Activated naive CD4-positive, alpha-beta T cell treated with anti-CD3 and anti-CD28 coated beads, Interleukin-2, amount 50 U/mL, for 72 hours (primary cell): ENCODE results near the gene ITGB4. TPM values are rescaled to one million over a fixed set of nuclear protein-coding genes. Genes with fewer than 3 reads are reported as not detected.
"Not testable (repeated sequence)": the region's sequence is repeated elsewhere in the genome, so short reads cannot be mapped to it uniquely, and the experiment has no call there.

ENCODE experiments used
- ATAC-seq, 2 donors: fragments of 150-1000 bp; cut with Tn5 transposase; 2 replicates each; pipeline ENCODE4 v1.10.0; 2021; ENCODE audit warnings: mild to moderate bottlenecking in 2 of 2, moderate library complexity in 2 of 2
- DNase-seq, 2 donors: peaks; one replicate each; pipeline ENCODE4 v3.0.0; 2021 to 2022; ENCODE audit warnings: low spot score in 2 of 2
- H3K27ac Mint-ChIP-seq, 2 donors: one replicate each; pipeline ENCODE4 v1.8.0; 2022; ENCODE audit warnings: mild to moderate bottlenecking in 2 of 2, mixed read lengths in 2 of 2
- H3K36me3 Mint-ChIP-seq, 2 donors: one replicate each; pipeline ENCODE4 v1.8.0; 2022; ENCODE audit warnings: mixed read lengths in 2 of 2
- H3K9me3 Mint-ChIP-seq, 2 donors: one replicate each; pipeline ENCODE4 v1.8.0; 2022; ENCODE audit warnings: mixed read lengths in 2 of 2
- total RNA-seq, 2 donors: library from RNA; stranded (reverse); gene quantifications; one replicate each; pipeline ENCODE4 v1.2.3, GENCODE V29; 2022

ITGB4 gene
- total RNA-seq, 2 donors from 2014 or later: 0.76 to 1.1 TPM

DNA sequence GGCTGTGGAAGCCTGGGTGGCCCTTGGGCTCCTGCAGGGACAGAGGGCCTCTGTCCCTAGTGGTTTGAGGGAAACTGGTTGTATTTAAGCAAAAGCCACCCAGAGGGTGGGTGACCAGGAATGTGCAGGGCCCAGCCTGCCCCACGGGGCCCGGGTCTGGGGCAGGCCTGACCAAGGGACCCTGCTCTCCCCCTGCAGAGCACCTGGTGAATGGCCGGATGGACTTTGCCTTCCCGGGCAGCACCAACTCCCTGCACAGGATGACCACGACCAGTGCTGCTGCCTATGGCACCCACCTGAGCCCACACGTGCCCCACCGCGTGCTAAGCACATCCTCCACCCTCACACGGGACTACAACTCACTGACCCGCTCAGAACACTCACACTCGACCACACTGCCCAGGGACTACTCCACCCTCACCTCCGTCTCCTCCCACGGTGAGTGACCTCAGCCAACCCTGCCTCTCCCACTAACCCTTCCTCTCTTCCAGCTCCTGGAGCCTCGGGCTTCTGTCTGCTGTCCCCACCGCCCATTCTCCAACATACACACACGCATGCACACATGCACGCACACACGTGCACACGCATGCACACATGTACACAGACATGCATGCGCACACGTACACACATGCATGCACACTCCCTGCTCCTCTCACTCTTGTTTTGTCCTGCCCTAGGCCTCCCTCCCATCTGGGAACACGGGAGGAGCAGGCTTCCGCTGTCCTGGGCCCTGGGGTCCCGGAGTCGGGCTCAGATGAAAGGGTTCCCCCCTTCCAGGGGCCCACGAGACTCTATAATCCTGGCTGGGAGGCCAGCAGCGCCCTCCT is 33.3 kb downstream of the ITGB4 start:
- Mint-ChIP-seq H3K36me3 (no peaks in the 10 kb centered on the region), H3K27ac (peak overlapping the region in 1 of 2 donors; percentile 75), H3K9me3 (no peaks in the 10 kb centered on the region)
- no peak for ATAC-seq
- DNase-seq: no peak

DNA sequence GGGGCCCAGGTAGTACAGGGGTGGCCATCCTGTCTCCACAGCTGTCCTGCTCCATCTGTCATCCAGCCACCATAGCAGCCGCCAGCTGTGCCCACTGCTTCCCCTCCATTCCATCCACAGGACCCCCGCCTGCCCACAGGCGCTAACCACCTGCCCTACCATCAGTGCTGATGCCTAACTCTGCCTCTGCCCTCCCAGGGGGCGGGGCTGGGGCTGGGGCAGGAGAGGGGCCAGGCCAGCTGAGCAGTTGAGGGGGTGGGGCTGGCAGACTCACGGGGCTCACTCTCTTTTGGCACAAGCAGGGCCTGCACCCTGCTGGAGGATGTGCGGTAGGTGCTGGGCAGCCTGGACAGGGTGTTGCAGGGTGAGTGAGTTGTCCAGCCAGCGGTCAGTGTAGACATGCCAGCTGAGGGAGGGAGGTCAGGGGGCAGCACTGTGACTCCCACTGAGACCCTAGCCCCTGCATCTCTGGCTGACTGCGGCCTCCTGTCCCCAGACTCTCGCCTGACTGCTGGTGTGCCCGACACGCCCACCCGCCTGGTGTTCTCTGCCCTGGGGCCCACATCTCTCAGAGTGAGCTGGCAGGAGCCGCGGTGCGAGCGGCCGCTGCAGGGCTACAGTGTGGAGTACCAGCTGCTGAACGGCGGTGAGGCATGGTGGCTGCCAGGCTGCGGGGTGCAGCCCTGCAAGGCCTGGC is 34.1 kb downstream of the ITGB4 start:
- H3K36me3 Mint-ChIP-seq: no peaks in the 10 kb centered on the region
- peak overlapping the region in 1 of 2 donors; percentile 75 for H3K27ac Mint-ChIP-seq
- no peak for DNase-seq
- no peak for ATAC-seq
- no peaks in the 10 kb centered on the region for H3K9me3 Mint-ChIP-seq

DNA sequence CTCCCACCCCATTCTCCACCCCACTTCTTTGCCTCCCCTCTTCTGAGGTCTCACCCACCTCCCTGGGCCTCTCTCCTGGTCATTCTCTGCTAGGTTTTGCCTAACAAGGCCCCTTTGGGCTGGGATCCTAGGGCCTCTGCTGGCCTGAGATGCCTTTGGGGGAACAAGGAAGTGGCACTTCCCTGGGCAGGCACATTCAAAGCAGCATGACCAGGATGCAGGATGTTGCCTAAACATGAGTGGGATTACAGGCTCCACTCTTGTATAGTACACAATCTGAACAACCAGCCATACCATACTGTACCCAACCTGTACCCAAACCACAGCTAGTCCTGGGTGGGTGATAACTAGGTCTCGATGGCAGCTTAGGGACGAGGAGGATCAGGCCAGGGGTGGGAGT is 34.7 kb downstream of the ITGB4 start:
- Mint-ChIP-seq H3K27ac (no peak overlapping the region), H3K36me3 (no peaks in the 10 kb centered on the region), H3K9me3 (no peaks in the 10 kb centered on the region)
- ATAC-seq (no peak), DNase-seq (no peak)

DNA sequence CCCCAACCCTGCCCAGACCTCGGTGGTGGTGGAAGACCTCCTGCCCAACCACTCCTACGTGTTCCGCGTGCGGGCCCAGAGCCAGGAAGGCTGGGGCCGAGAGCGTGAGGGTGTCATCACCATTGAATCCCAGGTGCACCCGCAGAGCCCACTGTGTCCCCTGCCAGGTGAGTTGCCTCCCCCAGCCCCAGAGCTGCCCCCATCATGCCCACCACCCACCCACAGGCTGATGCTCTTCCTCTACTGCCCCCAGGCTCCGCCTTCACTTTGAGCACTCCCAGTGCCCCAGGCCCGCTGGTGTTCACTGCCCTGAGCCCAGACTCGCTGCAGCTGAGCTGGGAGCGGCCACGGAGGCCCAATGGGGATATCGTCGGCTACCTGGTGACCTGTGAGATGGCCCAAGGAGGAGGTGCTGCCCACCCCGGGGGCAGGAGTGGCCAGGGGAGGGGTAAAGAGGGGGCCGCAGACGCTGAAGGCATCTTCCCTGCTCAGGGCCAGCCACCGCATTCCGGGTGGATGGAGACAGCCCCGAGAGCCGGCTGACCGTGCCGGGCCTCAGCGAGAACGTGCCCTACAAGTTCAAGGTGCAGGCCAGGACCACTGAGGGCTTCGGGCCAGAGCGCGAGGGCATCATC is 35.3 kb downstream of the ITGB4 start:
- Mint-ChIP-seq H3K27ac (no peak overlapping the region), H3K9me3 (no peaks in the 10 kb centered on the region), H3K36me3 (no peaks in the 10 kb centered on the region)
- ATAC-seq (no peak), DNase-seq (no peak)

GRCh38 chr17:75757086-75757681 is 35.9 kb downstream of the ITGB4 start:
- ATAC-seq (no peak), DNase-seq (no peak)
- H3K36me3 Mint-ChIP-seq: no peaks in the 10 kb centered on the region
- H3K27ac Mint-ChIP-seq: no peak overlapping the region
- H3K9me3 Mint-ChIP-seq: no peaks in the 10 kb centered on the region

DNA sequence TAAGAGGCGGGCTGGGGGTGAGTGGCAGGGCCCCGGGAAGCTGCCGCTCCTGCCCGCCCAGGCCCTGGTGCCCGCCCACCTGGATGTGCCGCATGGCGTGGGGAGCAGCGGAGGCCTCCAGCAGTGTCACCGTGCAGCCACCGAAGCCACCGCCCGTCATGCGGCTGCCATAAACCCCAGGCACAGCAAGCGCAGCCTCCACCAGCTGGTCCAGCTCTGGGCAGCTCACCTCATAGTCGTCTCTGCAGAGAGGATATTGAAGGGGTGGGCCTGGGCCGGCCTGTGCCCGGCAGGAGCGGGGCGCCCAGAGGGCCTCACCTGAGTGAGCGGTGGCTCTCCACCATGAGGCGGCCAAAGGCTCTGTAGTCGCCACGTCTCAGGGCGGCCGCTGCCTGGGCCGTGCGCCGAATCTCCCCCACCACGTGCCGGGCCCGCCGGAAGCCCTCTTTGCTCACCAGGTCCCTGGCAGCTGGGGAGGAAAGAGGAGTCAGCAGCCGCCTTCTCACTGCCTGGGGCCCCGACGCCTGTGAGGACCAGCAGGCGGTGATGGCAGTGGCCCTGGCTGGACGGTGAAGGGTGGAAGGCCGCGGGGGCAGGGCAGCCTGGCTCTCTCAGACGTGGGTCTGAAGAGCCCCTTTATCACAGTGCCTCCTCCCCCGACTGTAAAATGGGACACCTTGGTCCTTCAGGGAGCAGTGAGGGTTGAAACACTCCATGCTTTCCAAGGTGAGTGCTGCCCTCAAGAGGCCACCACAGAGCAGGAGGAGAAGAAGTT is 37.1 kb downstream of the ITGB4 start:
- no peaks in the 10 kb centered on the region for H3K9me3 Mint-ChIP-seq
- no peaks in the 10 kb centered on the region for H3K36me3 Mint-ChIP-seq
- ATAC-seq (no peak), DNase-seq (no peak)
- H3K27ac Mint-ChIP-seq: no peak overlapping the region

DNA sequence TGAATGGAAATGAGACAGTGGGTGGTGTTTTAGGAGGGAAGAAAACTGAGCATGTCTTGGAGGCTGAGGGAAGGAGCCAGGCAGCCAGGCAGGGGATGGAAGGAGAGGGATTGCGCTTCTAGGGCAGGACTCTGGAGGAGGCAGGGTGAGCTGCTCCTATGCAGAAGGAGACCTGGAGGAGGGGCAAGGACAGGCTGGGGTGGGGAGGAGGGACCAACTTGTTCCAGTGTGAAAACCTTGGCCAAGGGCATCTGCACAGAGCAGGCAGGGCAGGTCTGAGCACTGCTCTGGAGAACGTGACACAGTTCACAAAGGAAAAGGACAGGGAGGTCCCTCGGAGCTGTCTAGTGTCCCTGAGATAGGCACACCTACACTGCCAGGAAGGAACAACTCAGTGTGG is 38.2 kb downstream of the ITGB4 start:
- H3K9me3 Mint-ChIP-seq: no peaks in the 10 kb centered on the region
- no peaks in the 10 kb centered on the region for H3K36me3 Mint-ChIP-seq
- no peak for DNase-seq
- no peak overlapping the region for H3K27ac Mint-ChIP-seq
- no peak for ATAC-seq

DNA sequence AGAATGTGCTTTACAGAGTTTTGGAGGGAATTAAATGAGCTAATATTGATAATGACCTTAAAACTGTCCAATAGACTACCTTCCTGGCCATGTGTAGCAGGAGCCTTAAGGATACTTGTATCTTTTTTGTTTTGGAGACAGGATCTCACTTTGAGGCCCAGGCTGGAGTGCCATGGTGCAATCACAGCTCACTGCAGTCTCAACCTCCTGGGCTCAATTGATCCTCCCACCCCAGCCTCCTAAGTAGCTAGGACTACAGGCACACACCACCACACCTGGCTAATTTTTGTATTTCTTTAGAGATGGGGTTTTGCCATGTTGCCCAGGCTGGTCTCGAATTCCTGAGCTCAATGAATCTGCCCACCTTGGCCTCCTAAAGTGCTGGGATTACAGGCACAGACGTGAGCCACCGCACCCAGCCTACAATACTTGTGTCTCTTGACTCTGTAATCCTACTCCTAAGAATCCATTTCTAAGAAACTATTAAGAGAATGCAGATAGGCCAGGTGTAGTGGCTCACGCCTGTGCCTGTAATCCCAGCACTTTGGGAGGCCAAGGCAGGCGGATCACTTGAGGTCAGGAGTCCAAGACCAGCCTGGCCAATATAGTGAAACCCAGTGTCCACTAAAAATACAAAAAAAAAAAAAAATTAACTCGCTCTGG is 38.9 kb downstream of the ITGB4 start:
- not testable (repeated sequence) for H3K36me3 Mint-ChIP-seq, ATAC-seq, H3K9me3 Mint-ChIP-seq, DNase-seq, H3K27ac Mint-ChIP-seq

- Mint-ChIP-seq H3K9me3 (no peaks in the 10 kb centered on the region), H3K27ac (peak overlapping the region; percentile 43 to 72), H3K36me3 (no peaks in the 10 kb centered on the region)
- no peak for ATAC-seq
- DNase-seq: no peak
Observed at GRCh38 chr17:75762513-75763268, 41.4 kb downstream of the ITGB4 start.

GRCh38 chr17:75763269-75763607 is 42.0 kb downstream of the ITGB4 start:
- ATAC-seq (no peak), DNase-seq (no peak)
- Mint-ChIP-seq H3K36me3 (no peaks in the 10 kb centered on the region), H3K9me3 (no peaks in the 10 kb centered on the region), H3K27ac (peak overlapping the region in 1 of 2 donors; percentile 43)

DNA sequence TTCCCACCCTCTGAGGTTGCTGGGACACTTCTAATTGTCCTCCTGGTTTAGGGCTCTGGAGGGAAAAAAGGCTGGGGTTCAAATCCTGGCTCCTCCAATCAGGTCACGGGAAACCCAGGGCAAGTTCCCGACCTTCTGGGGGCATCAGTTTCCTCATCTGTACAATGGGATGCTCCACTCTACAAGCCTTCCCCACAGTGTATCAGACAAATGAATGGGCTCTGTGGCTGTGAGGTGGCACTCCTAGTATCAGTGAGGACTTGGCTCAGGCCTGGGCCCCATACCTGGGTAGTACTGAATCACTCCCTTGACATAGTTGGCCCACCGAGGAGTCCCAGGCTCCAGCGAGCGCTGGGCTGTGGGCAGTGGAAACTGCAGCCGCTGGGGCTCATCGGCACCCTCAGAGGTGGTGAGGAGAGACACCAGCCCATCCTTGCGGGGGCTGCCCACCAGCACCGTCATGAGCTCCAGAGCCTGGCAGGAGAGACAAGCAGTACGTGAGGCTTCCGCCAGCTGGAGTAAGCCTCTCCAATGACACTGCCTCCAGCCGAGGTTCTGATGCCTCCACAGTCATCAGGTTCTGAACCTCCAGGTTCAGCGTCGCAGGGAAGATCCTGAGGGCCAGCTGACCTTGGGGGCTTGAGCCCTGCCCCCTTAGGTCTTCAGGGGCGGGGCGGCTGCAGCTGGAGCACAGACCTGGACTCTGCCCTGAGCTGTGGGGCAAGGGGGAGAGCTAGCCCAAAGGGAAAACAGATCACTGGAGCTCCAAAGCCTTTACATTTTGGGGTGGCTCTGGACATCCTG is 42.6 kb downstream of the ITGB4 start:
- Mint-ChIP-seq H3K27ac (peak overlapping the region in 1 of 2 donors; percentile 84), H3K36me3 (no peaks in the 10 kb centered on the region), H3K9me3 (no peaks in the 10 kb centered on the region)
- ATAC-seq (no peak), DNase-seq (no peak)

GRCh38 chr17:75764417-75764710 is 43.1 kb downstream of the ITGB4 start:
- DNase-seq: no peak
- ATAC-seq: peak in 1 of 2 donors; percentile 1
- H3K27ac Mint-ChIP-seq: peak overlapping the region; percentile 81 to 84
- H3K36me3 Mint-ChIP-seq: no peaks in the 10 kb centered on the region
- no peaks in the 10 kb centered on the region for H3K9me3 Mint-ChIP-seq

DNA sequence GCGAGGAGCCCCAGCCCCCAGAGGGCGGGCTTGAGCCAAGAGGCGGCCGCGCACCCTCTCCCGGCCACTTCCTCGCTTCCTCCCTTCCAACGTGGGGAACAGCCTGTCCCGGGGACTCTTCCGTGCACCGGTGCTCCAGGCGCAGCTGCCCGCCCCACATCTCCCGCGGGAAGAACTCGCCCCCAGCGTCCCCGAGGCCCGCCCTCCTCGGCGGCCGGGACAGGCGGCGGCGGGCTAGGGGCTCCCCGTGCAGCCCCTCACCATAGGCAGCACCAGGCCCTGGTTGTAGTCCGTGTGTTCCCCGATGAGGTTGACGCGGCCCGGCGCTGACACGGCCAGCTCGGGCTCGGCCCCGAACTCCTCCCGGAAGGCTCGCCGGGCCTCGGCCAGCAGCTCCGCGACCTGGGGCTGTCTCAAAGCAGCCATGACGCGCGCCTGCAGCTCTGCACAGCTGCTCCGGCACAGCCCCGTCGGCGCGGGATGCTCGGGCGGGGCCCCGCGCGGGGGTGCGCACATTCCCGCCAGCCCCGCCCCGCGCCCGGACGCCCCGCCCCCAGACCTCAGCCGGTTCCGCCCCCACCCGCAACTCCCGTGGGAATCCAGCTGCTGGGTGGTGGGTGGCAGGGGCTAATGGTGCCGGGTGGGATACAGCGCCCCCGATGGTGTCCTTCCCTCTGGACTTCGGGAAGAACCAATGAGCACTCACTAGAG is 43.6 kb downstream of the ITGB4 start, which contains the start of gene GALK1:
Gene GALK1, minus strand, starts transcription at position 482 of the 711 bp plus-strand sequence. Its CDS starts 56 bp downstream, at position 426.
- ATAC-seq: peak; percentile 82 to 92
- H3K27ac Mint-ChIP-seq: peak within 1 kb of the TSS; percentile 81 to 84

DNA sequence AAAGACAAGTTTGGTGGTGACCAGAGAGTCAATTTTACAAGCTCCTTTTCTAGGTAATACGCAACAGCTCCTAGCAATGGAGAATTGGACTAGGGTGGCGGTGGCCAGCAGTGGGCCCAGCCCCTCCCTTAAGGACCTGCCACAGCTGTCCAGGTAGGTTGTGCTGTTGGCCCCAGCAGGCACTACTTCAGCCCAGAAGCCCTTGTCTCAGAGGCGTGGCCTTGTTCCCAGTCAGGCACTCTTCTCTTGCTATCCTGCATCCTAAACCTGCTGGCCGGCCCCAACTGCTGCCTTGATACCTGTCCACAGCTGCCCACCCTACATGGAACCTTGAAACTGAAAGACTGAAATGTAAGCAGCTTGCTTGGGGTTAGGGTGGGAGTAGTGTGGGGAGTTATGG is 44.7 kb downstream of the ITGB4 start:
- DNase-seq (no peak), ATAC-seq (no peak)
- peak overlapping the region in 1 of 2 donors; percentile 55 for H3K27ac Mint-ChIP-seq
- H3K9me3 Mint-ChIP-seq: no peaks in the 10 kb centered on the region
- H3K36me3 Mint-ChIP-seq: no peaks in the 10 kb centered on the region

More for the DNA sequence above, 43.6 kb downstream of the ITGB4 start, which contains the start of gene GALK1:
- H3K36me3 Mint-ChIP-seq: no peaks in the 10 kb centered on the region
- DNase-seq: peak; percentile 75 to 79
- no peaks in the 10 kb centered on the region for H3K9me3 Mint-ChIP-seq
